ENCODE results near the gene TMEM220.

- peak; percentile 96 for TF ChIP-seq POLR2A (IDR thresholded peaks at IDR 0.05; ENCODE audit: low read depth, low read length)
- peak; percentile 80 for TF ChIP-seq TAF1 (IDR thresholded peaks at IDR 0.05; ENCODE audit: borderline replicate concordance, low read depth, low read length)
- peak; percentile 95 for TF ChIP-seq POLR2AphosphoS5 (IDR thresholded peaks at IDR 0.05; ENCODE audit: low read depth, low read length)
Measured at GRCh38 chr17:10697092-10698081, 32.4 kb downstream of the TMEM220 start, which contains the start of the genes ADPRM and SCO1.

Data from GM12892 (cell line).